H9 (cell line): Measurements from ENCODE around the gene SLC25A27. TPM values are rescaled to one million over a fixed set of nuclear protein-coding genes. Genes with fewer than 3 reads are reported as not detected.

ENCODE experiments used
- DNase-seq: peaks from one replicate; pipeline ENCODE4 v3.0.0-alpha.2; 2017
- H2AFZ ChIP-seq: one replicate; pipeline ENCODE4 v1.6.1; 2013; ENCODE audit warnings: mild to moderate bottlenecking, low read length, control low read depth, moderate library complexity
- H2AK5ac ChIP-seq: 2 replicates; pipeline ENCODE4 v1.6.1; 2013; ENCODE audit warnings: low read length, control low read depth, mixed read lengths; ENCODE audit not compliant: insufficient read length
- H2BK120ac ChIP-seq: one replicate; pipeline ENCODE4 v1.6.1; 2013; ENCODE audit warnings: low read depth, mild to moderate bottlenecking, low read length, control low read depth, inconsistent platforms; ENCODE audit not compliant: poor library complexity, severe bottlenecking
- H2BK12ac ChIP-seq: 2 replicates; pipeline ENCODE4 v1.6.1; 2013; ENCODE audit warnings: low read length, control low read depth, mixed read lengths, low read depth; ENCODE audit not compliant: insufficient read length
- H2BK15ac ChIP-seq: 2 replicates; pipeline ENCODE4 v1.6.1; 2013; ENCODE audit warnings: low read depth, low read length, control low read depth
- H2BK20ac ChIP-seq: one replicate; pipeline ENCODE4 v1.6.1; 2013; ENCODE audit warnings: low read depth, mild to moderate bottlenecking, low read length, control low read depth, inconsistent platforms; ENCODE audit not compliant: poor library complexity, severe bottlenecking
- H2BK5ac ChIP-seq: 2 replicates; pipeline ENCODE4 v1.6.1; 2013; ENCODE audit warnings: low read length, control low read depth, mixed read lengths; ENCODE audit not compliant: insufficient read length
- H3K14ac ChIP-seq: 2 replicates; pipeline ENCODE4 v1.6.1; 2013; ENCODE audit warnings: low read length, control low read depth; ENCODE audit not compliant: insufficient read depth
- H3K18ac ChIP-seq: 2 replicates; pipeline ENCODE4 v1.6.1; 2013; ENCODE audit warnings: low read depth, mild to moderate bottlenecking, mixed read lengths, low read length, control low read depth; ENCODE audit not compliant: insufficient read length
- H3K23ac ChIP-seq: 2 replicates; pipeline ENCODE4 v1.6.1; 2013; ENCODE audit warnings: low read length, control low read depth, mixed read lengths, low read depth; ENCODE audit not compliant: insufficient read length
- H3K23me2 ChIP-seq: 2 replicates; pipeline ENCODE4 v1.6.1; 2013; ENCODE audit warnings: low read depth, mild to moderate bottlenecking, mixed read lengths, low read length, control low read depth; ENCODE audit not compliant: insufficient read length, poor library complexity, severe bottlenecking
- H3K27ac ChIP-seq: 2 replicates; pipeline ENCODE4 v1.5.1; 2013; ENCODE audit warnings: low read length, control low read depth, mixed read lengths, low read depth; ENCODE audit not compliant: insufficient read length
- H3K27me3 ChIP-seq: 2 replicates; pipeline ENCODE4 v1.6.1; 2013; ENCODE audit warnings: low read length, control low read depth, inconsistent platforms; ENCODE audit not compliant: insufficient read depth
- H3K4ac ChIP-seq: 2 replicates; pipeline ENCODE4 v1.6.1; 2013; ENCODE audit warnings: low read depth, mild to moderate bottlenecking, control low read depth, inconsistent platforms, low read length, moderate library complexity
- H3K4me1 ChIP-seq: 2 replicates; pipeline ENCODE4 v1.6.1; 2013; ENCODE audit warnings: low read length, control low read depth, inconsistent platforms; ENCODE audit not compliant: insufficient read depth
- H3K4me2 ChIP-seq: 2 replicates; pipeline ENCODE4 v1.6.1; 2013; ENCODE audit warnings: low read length, control low read depth, mixed read lengths; ENCODE audit not compliant: insufficient read length, insufficient read depth
- H3K56ac ChIP-seq: 2 replicates; pipeline ENCODE4 v1.6.1; 2013; ENCODE audit warnings: low read depth, mild to moderate bottlenecking, mixed read lengths, low read length, control low read depth; ENCODE audit not compliant: insufficient read length
- H3K79me1 ChIP-seq: 2 replicates; pipeline ENCODE4 v1.6.1; 2013; ENCODE audit warnings: low read depth, mild to moderate bottlenecking, moderate library complexity, low read length, control low read depth, inconsistent platforms; ENCODE audit not compliant: insufficient read depth, poor library complexity, severe bottlenecking
- H3K79me2 ChIP-seq: 2 replicates; pipeline ENCODE4 v1.6.1; 2013; ENCODE audit warnings: low read length, control low read depth, inconsistent platforms; ENCODE audit not compliant: insufficient read depth
- H3K9ac ChIP-seq: 2 replicates; pipeline ENCODE4 v1.6.1; 2013; ENCODE audit warnings: low read length, control low read depth, mixed read lengths; ENCODE audit not compliant: insufficient read length; ENCODE audit errors: extremely low read depth
- H3K9me3 ChIP-seq: one replicate; pipeline ENCODE4 v1.6.1; 2013; ENCODE audit warnings: low read depth, low read length, inconsistent platforms; ENCODE audit not compliant: control insufficient read depth
- H3T11ph ChIP-seq: one replicate; pipeline ENCODE4 v1.6.1; 2013; ENCODE audit warnings: mild to moderate bottlenecking, low read length, control low read depth, inconsistent platforms
- H4K20me1 ChIP-seq: one replicate; pipeline ENCODE4 v1.6.1; 2013; ENCODE audit not compliant: control insufficient read depth, insufficient read length, insufficient read depth
- H4K5ac ChIP-seq: 2 replicates; pipeline ENCODE4 v1.6.1; 2013; ENCODE audit warnings: low read depth, mild to moderate bottlenecking, mixed read lengths, low read length, control low read depth; ENCODE audit not compliant: insufficient read length
- H4K8ac ChIP-seq: replicated peaks from 2 replicates; pipeline ENCODE4 v1.6.1; 2013; ENCODE audit warnings: low read length, control low read depth, mixed read lengths, low read depth; ENCODE audit not compliant: insufficient read length
- H4K91ac ChIP-seq: 2 replicates; pipeline ENCODE4 v1.6.1; 2013; ENCODE audit warnings: low read depth, mild to moderate bottlenecking, moderate library complexity, mixed read lengths, low read length, control low read depth; ENCODE audit not compliant: insufficient read length
- H3K27ac Mint-ChIP-seq, 3 experiments: 2 replicates in 2 of 3; 3 replicates in 1 of 3; pipeline ENCODE4 v1.8.0; 2020 to 2021; ENCODE audit warnings: mixed read lengths in 3 of 3, mild to moderate bottlenecking in 1 of 3, moderate library complexity in 1 of 3
- H3K27me3 Mint-ChIP-seq: 2 replicates; pipeline ENCODE4 v1.8.0; 2021; ENCODE audit warnings: low read depth, mild to moderate bottlenecking, moderate library complexity, mixed read lengths
- H3K36me3 Mint-ChIP-seq, 3 experiments: 2 replicates in 2 of 3; 3 replicates in 1 of 3; pipeline ENCODE4 v1.8.0; 2020 to 2021; ENCODE audit warnings: low read depth in 3 of 3, mixed read lengths in 3 of 3; ENCODE audit not compliant: insufficient read depth in 1 of 3
- H3K4me1 Mint-ChIP-seq, 2 experiments: 2 replicates each; pipeline ENCODE4 v1.8.0; 2020; ENCODE audit warnings: mixed read lengths in 2 of 2
- H3K4me3 Mint-ChIP-seq, 2 experiments: 2 replicates in 1 of 2; 3 replicates in 1 of 2; pipeline ENCODE4 v1.8.0; 2020 to 2021; ENCODE audit warnings: mild to moderate bottlenecking in 2 of 2, mixed read lengths in 2 of 2, moderate library complexity in 1 of 2
- H3K9me3 Mint-ChIP-seq, 2 experiments: 2 replicates in 1 of 2; 3 replicates in 1 of 2; pipeline ENCODE4 v1.8.0; 2020; ENCODE audit warnings: mild to moderate bottlenecking in 2 of 2, mixed read lengths in 2 of 2, moderate library complexity in 1 of 2
- WGBS: extraction: QIAGEN DNeasy Blood & Tissue Kit; methylation state at CpG from one replicate; pipeline ENCODE4 v1.1.7; 2013; ENCODE audit warnings: missing lambda C conversion rate, low lambda C conversion rate, mixed read lengths; ENCODE audit not compliant: insufficient read length; ENCODE audit errors: extremely low coverage; 5-methylcytosine and 5-hydroxymethylcytosine counted together
- total RNA-seq: library from RNA; stranded (reverse); gene quantifications from 2 replicates; pipeline ENCODE4 v1.2.1, GENCODE V29; 2021
- TF ChIP-seq, protein P1 (sequence below): fragments of 200-600 bp; sonication (generic); conservative IDR thresholded peaks from 3 replicates; pipeline ENCODE4 v1.8.0; 2021; ENCODE audit warnings: antibody characterized with exemption, mild to moderate bottlenecking

Gene SLC25A27
- total RNA-seq, 1 experiment from 2014 or later, result 5.1 TPM

- H2BK12ac ChIP-seq, result no peak overlapping the region
- no peak overlapping the region for H2BK15ac ChIP-seq
- H2BK5ac ChIP-seq, result no peak overlapping the region
- no peak overlapping the region for H3K27ac Mint-ChIP-seq
- H3K4me1 ChIP-seq, result no peaks in the 10 kb centered on the region
- H3K79me2 ChIP-seq, result no peaks in the 10 kb centered on the region
- no peak overlapping the region for H3K4me2 ChIP-seq
- H3K4me1 Mint-ChIP-seq, result peaks cover 12 to 24% of the 10 kb centered on the region in 2 experiments
- no peaks in the 10 kb centered on the region for H3K9me3 Mint-ChIP-seq
- H3K27ac ChIP-seq, result no peak overlapping the region
- WGBS, result no CpG with 5 or more reads among the region's 1 CpG
- no peak for DNase-seq
- no peak overlapping the region for H2BK120ac ChIP-seq
- no peaks in the 10 kb centered on the region for H4K20me1 ChIP-seq
- no peaks in the 10 kb centered on the region for H3K79me1 ChIP-seq
- H3K9ac ChIP-seq, result no peak overlapping the region
- H3K27me3 ChIP-seq, result no peaks in the 10 kb centered on the region; the same call in 1 of the 2 replicates
- H3T11ph ChIP-seq, result no peak overlapping the region
- no peaks in the 10 kb centered on the region for H3K23me2 ChIP-seq
- no peaks in the 10 kb centered on the region for H3K9me3 ChIP-seq
- H3K27me3 Mint-ChIP-seq, result peaks cover 20% of the 10 kb centered on the region
- H4K5ac ChIP-seq, result no peak overlapping the region
- no peak overlapping the region for H3K4ac ChIP-seq
- no peak overlapping the region for H2BK20ac ChIP-seq
- no peak overlapping the region for H3K56ac ChIP-seq
- H3K23ac ChIP-seq, result no peak overlapping the region
- no peak overlapping the region for H4K8ac ChIP-seq
- peak overlapping the region in 1 of 2 experiments; percentile 46; a peak in 3 of 5 replicates for H3K4me3 Mint-ChIP-seq
- no peak overlapping the region for H3K14ac ChIP-seq
- no peak overlapping the region for H3K18ac ChIP-seq
- H4K91ac ChIP-seq, result no peak overlapping the region
- H2AFZ ChIP-seq, result no peak overlapping the region
- H2AK5ac ChIP-seq, result no peak overlapping the region
- H3K36me3 Mint-ChIP-seq, result no peaks in the 10 kb centered on the region; a peak in 1 of 7 replicates
- TF ChIP-seq, protein P1, sequence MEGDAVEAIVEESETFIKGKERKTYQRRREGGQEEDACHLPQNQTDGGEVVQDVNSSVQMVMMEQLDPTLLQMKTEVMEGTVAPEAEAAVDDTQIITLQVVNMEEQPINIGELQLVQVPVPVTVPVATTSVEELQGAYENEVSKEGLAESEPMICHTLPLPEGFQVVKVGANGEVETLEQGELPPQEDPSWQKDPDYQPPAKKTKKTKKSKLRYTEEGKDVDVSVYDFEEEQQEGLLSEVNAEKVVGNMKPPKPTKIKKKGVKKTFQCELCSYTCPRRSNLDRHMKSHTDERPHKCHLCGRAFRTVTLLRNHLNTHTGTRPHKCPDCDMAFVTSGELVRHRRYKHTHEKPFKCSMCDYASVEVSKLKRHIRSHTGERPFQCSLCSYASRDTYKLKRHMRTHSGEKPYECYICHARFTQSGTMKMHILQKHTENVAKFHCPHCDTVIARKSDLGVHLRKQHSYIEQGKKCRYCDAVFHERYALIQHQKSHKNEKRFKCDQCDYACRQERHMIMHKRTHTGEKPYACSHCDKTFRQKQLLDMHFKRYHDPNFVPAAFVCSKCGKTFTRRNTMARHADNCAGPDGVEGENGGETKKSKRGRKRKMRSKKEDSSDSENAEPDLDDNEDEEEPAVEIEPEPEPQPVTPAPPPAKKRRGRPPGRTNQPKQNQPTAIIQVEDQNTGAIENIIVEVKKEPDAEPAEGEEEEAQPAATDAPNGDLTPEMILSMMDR, result no peak
These were observed 1.8 kb upstream of the SLC25A27 start for GRCh38 chr6:46651006-46651405.
